ENCODE data around the gene CDC34. TPM values are rescaled to one million over a fixed set of nuclear protein-coding genes. Genes with fewer than 3 reads are reported as not detected.

The CDC34 gene
- total RNA-seq, 1 donor from 2014 or later, result 126 TPM

DNA sequence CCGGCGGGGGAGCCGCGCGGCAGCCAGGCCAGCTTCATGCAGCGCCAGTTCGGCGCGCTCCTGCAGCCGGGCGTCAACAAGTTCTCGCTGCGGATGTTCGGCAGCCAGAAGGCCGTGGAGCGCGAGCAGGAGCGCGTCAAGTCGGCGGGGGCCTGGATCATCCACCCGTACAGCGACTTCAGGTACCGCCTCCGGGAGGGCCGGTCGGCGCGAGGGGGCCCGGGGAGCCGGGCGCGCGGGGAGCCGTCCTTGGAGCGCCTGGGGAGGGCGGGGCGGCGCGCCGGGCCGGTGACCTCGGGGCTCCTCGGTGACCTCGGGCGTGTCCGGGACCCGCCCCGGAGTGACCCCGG lies 58.8 kb downstream of the CDC34 start:
- no peaks in the 10 kb centered on the region for H3K4me1 Mint-ChIP-seq (ENCODE audit: unreplicated experiment)
- H3K27me3 Mint-ChIP-seq (ENCODE audit: unreplicated experiment), result peaks cover 16% of the 10 kb centered on the region
- no peaks in the 10 kb centered on the region for H3K36me3 Mint-ChIP-seq (ENCODE audit: low read depth, unreplicated experiment)
- H3K27ac Mint-ChIP-seq (ENCODE audit: unreplicated experiment), result no peak overlapping the region
- no peak overlapping the region for H3K4me3 Mint-ChIP-seq (ENCODE audit: unreplicated experiment)
- TF ChIP-seq, protein P1, sequence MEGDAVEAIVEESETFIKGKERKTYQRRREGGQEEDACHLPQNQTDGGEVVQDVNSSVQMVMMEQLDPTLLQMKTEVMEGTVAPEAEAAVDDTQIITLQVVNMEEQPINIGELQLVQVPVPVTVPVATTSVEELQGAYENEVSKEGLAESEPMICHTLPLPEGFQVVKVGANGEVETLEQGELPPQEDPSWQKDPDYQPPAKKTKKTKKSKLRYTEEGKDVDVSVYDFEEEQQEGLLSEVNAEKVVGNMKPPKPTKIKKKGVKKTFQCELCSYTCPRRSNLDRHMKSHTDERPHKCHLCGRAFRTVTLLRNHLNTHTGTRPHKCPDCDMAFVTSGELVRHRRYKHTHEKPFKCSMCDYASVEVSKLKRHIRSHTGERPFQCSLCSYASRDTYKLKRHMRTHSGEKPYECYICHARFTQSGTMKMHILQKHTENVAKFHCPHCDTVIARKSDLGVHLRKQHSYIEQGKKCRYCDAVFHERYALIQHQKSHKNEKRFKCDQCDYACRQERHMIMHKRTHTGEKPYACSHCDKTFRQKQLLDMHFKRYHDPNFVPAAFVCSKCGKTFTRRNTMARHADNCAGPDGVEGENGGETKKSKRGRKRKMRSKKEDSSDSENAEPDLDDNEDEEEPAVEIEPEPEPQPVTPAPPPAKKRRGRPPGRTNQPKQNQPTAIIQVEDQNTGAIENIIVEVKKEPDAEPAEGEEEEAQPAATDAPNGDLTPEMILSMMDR (IDR thresholded peaks at IDR 0.05; ENCODE audit: unreplicated experiment), result no peak
- peak; percentile 38 for DNase-seq (ENCODE audit: low spot score)
- no peaks in the 10 kb centered on the region for H3K9me3 Mint-ChIP-seq (ENCODE audit: unreplicated experiment)

DNA sequence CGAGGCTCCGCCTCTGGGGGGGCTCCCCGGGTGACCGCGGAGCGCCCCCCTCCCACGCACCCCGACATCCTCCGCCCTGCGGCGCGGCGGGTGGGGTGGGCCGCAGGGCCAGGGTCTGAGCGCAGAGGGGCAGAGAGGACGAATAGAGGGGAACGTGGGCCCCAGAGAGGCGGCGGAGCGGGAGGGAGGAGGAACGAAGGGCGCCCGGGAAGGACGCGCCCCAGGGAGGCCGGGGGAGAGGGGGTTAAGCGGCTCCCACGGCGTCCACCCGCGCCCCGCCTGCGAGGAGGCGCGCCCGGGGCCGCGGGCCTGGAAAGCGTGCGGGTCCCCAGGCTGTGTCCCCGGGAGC lies 59.2 kb downstream of the CDC34 start:
- H3K27me3 Mint-ChIP-seq (ENCODE audit: unreplicated experiment), result peaks cover 16% of the 10 kb centered on the region
- TF ChIP-seq, protein P1 (IDR thresholded peaks at IDR 0.05; ENCODE audit: unreplicated experiment), result no peak

GRCh38 chr19:591099-591958 lies 59.8 kb downstream of the CDC34 start:
- DNase-seq (ENCODE audit: low spot score), result peak; percentile 68
- H3K4me1 Mint-ChIP-seq (ENCODE audit: unreplicated experiment), result no peaks in the 10 kb centered on the region
- no peak overlapping the region for H3K27ac Mint-ChIP-seq (ENCODE audit: unreplicated experiment)
- TF ChIP-seq, protein P1 (IDR thresholded peaks at IDR 0.05; ENCODE audit: unreplicated experiment), result no peak
- no peaks in the 10 kb centered on the region for H3K9me3 Mint-ChIP-seq (ENCODE audit: unreplicated experiment)
- H3K4me3 Mint-ChIP-seq (ENCODE audit: unreplicated experiment), result peak overlapping the region; percentile 7
- H3K36me3 Mint-ChIP-seq (ENCODE audit: low read depth, unreplicated experiment), result no peaks in the 10 kb centered on the region
- peaks cover 13% of the 10 kb centered on the region for H3K27me3 Mint-ChIP-seq (ENCODE audit: unreplicated experiment)

More for the DNA sequence above, 59.2 kb downstream of the CDC34 start:
- no peaks in the 10 kb centered on the region for H3K9me3 Mint-ChIP-seq (ENCODE audit: unreplicated experiment)
- no peaks in the 10 kb centered on the region for H3K36me3 Mint-ChIP-seq (ENCODE audit: low read depth, unreplicated experiment)
- H3K4me1 Mint-ChIP-seq (ENCODE audit: unreplicated experiment), result no peaks in the 10 kb centered on the region
- DNase-seq (ENCODE audit: low spot score), result no peak
- H3K4me3 Mint-ChIP-seq (ENCODE audit: unreplicated experiment), result no peak overlapping the region
- no peak overlapping the region for H3K27ac Mint-ChIP-seq (ENCODE audit: unreplicated experiment)

Other genes starting within 250 kb of the CDC34 start
- gene PLPP2, start 240.4 kb upstream of the CDC34 start, total RNA-seq (ENCODE audit: unreplicated experiment), result 26.2 TPM
- gene MIER2, start 187.0 kb upstream of the CDC34 start, total RNA-seq (ENCODE audit: unreplicated experiment), result 44.1 TPM
- gene C2CD4C, start 122.6 kb upstream of the CDC34 start, total RNA-seq (ENCODE audit: unreplicated experiment), result 1.2 TPM
- 46.9 TPM for gene SHC2, start 70.7 kb upstream of the CDC34 start, total RNA-seq (ENCODE audit: unreplicated experiment)
- gene MADCAM1, start 35.3 kb upstream of the CDC34 start, total RNA-seq (ENCODE audit: unreplicated experiment), result 6.5 TPM
- 18.0 TPM for gene TPGS1, start 24.3 kb upstream of the CDC34 start, total RNA-seq (ENCODE audit: unreplicated experiment)
- gene GZMM, start 12.3 kb downstream of the CDC34 start, total RNA-seq (ENCODE audit: unreplicated experiment), result not detected
- 353 TPM for gene BSG, start 40.8 kb downstream of the CDC34 start, total RNA-seq (ENCODE audit: unreplicated experiment)
- 0.28 TPM for gene HCN2, start 58.1 kb downstream of the CDC34 start, total RNA-seq (ENCODE audit: unreplicated experiment)
- gene POLRMT, start 101.8 kb downstream of the CDC34 start, total RNA-seq (ENCODE audit: unreplicated experiment), result 53.6 TPM
- gene FGF22, start 108.1 kb downstream of the CDC34 start, total RNA-seq (ENCODE audit: unreplicated experiment), result not detected
- gene RNF126, start 131.5 kb downstream of the CDC34 start, total RNA-seq (ENCODE audit: unreplicated experiment), result 41.7 TPM
- 6.5 TPM for gene FSTL3, start 144.6 kb downstream of the CDC34 start, total RNA-seq (ENCODE audit: unreplicated experiment)
- not detected for gene PRSS57, start 163.7 kb downstream of the CDC34 start, total RNA-seq (ENCODE audit: unreplicated experiment)
- gene PALM, start 177.2 kb downstream of the CDC34 start, total RNA-seq (ENCODE audit: unreplicated experiment), result 42.0 TPM
- gene MISP, start 219.4 kb downstream of the CDC34 start, total RNA-seq (ENCODE audit: unreplicated experiment), result not detected